Stimulated activated CD4-positive, alpha-beta T cell treated with anti-CD3 and anti-CD28 coated beads, Interleukin-4, amount 100 ng/mL, for 24 hours (primary cell): ENCODE measurements around the gene LRRC4B.
"Not testable (repeated sequence)": the region's sequence is repeated elsewhere in the genome, so short reads cannot be mapped to it uniquely, and the experiment has no call there.

Experiments used
- DNase-seq: peaks from one replicate; pipeline ENCODE4 v3.0.0-alpha.2; 2020

LRRC4B gene

DNA sequence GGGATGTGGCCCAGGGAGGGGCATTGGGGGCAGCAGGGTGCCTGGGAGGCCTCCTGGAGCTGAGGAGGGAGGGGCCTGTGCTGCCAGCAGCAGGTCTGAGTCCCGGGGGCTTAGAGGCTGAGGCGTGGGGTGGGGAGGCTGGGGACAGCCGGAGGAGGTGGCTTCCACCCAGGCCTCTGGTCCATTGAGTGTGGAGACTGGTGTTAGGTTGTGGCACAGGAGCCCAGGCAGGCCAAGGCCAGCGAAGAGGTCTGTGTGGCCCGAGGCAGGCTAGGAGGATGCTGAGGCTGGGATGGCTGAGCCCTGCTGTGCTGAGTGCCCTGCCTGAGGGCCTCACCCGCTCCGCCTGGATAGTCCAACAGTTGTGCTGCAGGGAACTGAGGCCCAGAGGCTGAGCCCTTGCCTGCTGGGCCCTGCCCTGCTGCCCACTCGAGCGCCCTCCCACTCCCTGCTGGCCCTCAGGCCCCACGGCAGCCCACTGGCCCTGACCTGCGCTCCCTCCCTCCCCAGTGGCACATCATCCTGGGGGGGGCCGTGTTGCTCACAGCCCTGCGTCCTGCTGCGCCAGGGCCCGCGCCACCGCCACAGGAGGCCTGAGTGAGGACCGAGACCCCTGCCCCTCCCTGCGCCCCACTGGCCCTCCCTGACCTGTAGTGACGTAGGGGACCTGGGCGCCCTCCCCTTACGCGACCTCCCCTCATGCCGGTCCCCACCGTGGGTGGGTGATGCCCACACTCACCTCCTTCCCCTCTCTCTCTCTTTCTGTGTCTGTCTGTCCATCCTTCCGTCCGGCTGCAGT lies 86.7 kb downstream of the LRRC4B start:
- DNase-seq: no peak

DNA sequence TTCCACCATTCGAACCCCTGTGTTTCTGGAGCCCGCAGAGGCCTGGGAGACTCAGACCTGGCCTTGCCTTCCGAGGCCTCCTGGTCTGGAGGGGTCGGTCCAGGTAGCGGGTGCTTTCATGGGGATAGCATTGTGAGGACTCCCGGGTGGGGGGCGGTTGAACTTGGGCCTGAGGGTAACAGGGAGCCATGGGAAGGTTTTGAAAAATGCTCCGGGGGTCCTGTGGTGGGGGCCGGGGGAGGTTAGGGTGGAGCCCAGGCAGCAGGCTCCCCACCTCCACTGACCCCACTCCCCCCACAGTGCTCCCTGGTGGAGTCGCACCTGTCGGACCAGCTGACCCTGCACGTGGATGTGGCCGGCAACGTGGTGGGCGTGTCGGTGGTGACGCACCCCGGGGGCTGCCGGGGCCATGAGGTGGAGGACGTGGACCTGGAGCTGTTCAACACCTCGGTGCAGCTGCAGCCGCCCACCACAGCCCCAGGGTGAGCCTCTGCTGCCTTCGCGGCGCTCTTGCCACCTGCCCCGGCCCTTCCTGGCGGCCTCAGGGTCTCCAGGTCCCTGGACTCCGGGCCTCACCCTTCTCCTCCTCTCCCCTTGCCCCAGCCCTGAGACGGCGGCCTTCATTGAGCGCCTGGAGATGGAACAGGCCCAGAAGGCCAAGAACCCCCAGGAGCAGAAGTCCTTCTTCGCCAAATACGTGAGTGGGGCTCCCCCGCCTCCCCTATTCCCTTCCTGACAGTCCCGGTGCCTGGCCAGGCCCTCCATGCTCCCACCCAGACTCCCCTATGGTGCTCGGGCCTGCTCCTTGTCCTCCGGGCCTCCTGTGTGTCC lies 87.7 kb downstream of the LRRC4B start:
- no peak for DNase-seq

DNA sequence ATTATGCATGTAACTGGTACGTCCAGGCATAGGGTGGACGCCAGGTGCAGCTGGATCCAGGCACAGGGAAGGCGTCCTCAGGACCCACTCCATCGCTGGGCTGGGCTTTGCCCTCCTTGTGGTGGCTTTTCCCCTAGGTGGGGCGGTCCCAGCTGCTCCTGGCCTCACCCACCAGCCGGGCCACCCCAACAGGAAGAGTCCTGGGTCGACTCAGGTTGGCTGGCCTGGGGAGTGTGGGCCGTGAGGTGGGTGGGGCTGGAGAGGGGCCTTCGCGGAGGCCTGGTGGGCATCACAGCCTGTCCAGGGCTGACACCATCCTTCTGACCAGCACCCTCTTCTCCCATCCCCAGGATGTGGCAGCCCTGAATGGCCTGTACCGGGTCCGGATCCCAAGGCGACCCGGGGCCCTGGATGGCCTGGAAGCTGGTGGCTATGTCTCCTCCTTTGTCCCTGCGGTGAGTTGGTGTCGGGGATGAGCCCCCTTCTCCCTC lies 88.4 kb downstream of the LRRC4B start:
- no peak for DNase-seq

DNA sequence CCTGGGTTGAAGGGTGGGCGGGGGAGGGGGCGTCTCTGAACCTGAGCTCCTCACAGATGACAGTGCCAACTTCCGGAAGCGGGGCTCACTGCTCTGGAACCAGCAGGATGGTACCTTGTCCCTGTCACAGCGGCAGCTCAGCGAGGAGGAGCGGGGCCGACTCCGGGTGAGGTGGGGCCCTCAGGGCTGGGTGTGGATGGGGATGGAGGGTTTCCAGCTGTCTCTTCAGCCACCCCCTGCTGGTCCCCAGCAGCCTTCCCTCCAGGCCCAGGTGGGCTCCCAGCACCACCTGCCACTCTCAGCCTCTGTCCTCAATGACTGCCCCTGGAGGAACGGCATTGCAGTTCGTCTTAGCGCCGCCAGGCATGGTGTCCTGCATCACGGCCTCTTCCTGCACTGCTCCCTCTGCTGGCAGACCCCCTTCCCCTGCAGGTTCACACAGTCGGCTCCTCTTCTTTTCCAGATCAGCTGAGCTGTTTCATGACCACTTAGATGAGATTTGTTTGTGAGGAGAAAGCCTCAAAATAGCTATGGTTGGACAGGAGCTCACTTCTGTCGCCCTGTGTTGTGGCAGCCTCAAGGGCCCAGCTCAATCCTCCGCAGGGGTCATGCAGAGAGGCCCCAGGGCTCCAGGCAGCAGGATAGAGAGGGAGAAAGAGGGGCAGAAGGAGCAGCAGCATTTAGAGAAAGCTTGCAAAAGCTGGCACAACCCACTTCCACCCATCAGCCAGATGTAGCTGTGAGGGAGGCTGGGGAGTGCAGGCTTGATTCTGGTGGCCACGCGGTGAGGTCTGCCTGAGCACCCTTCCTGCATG lies 89.1 kb downstream of the LRRC4B start:
- no peak for DNase-seq

DNA sequence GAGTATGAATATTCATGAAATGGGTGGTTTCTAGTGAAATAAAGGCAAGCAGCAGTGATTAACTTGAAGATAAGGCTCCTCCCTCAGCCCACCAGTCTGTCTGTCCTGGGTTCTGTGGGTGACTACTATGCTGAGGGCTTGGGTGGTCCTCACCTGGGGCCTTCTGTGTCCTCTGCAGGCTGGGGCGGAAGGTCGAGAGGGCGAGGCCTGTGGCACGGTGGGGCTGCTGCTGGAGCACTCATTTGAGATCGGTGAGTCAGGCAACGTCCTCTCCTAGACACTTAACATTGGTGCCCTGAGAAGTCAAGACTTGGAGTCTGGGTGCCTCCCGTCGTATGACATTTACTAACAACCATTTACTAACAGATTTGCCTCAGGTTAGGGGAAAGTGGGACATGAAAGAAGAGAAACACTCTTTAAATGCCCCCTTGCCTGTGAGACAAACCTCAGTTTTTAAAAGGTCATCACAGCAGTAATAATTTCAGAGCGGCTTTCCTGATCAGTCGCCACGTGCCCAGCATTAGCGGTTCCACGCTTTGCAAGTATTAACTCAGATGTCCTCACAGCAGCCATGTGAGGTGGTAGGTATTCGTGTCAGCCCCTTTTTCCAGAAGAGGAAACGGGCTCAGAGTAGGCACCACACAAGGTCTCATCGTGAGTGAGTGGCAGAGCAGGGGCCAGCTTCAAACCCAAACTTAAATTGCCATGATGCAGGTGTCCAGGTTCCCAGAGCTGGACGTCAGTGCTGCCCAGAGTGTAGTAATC lies 90.3 kb downstream of the LRRC4B start:
- no peak for DNase-seq

DNA sequence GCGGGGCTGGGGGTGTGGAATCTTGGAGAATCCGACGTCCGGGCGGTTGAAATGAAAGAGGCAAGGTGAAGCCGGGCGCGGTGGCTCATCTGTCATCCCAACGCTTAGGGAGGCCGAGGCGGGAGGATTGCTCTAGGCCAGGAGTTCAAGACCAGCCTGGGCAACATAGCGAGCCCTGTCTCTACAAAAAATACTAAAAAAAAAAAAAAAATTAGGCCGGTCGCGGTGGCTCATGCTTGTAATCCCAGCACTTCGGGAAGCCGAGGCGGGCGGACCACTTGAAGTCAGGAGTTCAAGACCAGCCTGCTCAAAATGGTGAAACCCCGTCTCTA lies 91.4 kb downstream of the LRRC4B start:
- DNase-seq: no peak

DNA sequence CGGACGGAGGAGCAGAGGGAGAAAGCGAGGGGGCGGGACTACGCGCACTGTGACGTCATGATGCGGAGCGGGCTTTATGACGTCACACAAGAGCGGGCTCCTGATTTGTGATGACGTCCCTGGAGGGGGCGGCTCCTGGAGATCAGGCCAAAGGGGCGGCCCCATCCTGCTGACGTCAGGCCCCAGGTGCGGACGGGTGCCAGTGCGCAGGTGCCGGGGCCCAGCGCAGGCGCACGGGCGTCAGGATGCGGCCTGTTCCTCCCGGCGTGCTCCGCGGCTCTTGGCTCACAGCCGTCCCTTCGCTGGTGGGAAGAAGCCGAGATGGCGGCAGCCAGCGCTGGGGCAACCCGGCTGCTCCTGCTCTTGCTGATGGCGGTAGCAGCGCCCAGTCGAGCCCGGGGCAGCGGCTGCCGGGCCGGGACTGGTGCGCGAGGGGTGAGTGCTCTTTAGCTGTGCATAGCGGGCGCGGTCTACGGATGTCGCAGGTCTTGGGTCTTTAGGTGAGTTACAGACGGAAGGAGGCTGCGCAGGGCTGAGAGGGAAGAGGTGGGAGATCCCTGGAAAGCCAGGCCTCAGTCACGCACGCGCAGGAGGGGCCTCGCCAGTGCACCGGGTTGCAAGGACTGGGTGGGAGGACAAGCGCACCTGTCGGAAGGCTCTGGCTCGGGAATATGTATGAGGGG lies 91.9 kb downstream of the LRRC4B start, which contains the start of the genes EMC10 and GARIN5A:
TSS of gene EMC10 (plus strand) at position 284 of the 683 bp plus-strand sequence. CDS start at position 322, 38 bp downstream.
TSS of gene GARIN5A (minus strand) at position 625 of the 683 bp plus-strand sequence. CDS start at position 165, 460 bp downstream.
- DNase-seq: peak; percentile 93

DNA sequence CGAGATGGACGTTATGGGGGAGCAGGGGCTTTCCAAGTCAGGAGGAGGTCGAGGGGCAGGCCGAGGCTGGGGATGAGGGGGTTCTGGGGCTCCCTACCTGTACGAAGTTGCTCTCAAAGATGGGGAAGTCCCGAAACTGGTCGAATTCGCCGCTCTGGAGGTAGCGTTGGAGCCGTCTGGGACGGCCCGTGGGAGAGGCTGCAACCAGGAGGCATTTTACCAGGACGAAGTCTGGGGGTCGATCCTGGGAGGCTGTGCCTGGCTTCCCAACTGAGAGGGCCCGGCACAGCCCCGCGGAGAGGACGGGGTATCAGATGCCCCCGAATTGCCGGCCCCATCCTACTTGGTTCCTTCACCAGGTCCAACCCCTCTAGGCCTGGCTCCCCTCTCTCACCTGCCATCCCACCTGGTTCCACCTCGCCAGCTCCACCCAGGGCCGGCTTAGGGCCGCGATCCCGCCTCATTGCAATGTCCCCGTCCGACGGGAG lies 92.5 kb downstream of the LRRC4B start:
- no peak for DNase-seq

DNA sequence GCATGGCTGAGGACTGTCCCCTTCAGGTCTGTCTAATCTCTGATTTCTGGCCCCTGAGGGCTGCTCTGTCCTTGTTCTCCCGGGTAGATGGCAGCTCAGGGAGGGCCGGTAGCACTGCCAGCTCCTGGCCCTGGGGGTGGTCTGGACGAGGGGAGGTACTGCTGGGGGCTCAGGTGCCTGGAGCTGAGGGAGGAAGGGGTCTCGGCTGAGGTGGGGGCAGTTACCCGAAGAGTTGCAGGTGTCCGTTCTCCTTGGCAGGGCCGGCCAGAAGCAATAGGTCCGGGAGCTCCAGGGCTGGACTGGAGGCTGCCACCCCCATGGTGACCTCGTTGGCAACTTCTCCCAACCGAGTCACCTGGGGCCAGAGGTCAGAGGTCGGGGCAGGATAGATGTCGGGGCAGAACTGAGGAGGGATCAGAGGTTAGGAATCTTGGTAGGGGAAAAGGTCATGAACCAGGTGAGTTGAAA lies 93.1 kb downstream of the LRRC4B start:
- no peak for DNase-seq

DNA sequence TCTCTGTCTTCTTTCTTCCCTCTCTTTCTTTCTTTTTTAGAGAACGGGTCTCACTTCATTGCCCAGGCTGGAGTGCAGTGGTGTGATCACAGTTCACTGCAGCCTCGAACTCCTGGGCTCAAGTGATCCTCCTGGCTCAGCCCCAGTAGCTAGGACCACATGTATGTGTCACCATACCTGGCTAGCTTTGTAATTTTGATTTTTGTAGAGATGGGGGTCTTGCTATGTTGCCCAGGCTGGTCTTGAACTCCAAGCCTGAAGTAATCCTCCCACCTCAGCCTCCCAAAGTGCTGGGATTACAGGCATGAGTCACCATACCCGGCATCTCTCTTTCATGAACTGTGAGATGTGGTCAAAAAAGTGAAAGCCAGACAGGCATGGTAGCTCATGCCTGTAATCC lies 94.9 kb downstream of the LRRC4B start:
- DNase-seq: not testable (repeated sequence)

DNA sequence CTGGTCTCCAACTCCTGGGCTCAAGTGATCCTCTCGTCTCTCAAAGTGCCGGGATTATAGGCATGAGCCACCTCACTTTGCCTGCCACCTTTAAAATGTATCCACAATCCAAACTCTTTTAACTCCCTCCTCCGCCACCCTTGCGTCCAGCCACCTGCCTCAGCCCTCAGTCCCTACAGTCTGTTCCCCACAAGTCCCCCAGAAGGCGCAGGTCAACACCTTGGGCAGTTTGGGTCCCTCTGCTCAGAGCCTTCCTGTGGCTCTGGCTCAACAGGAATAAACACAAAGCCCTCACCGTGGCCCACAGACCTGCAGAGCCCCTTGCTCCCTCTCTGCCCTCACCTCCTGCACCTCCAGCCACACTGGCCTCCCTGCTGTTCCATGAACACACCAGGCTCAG lies 99.4 kb downstream of the LRRC4B start:
- DNase-seq: no peak

DNA sequence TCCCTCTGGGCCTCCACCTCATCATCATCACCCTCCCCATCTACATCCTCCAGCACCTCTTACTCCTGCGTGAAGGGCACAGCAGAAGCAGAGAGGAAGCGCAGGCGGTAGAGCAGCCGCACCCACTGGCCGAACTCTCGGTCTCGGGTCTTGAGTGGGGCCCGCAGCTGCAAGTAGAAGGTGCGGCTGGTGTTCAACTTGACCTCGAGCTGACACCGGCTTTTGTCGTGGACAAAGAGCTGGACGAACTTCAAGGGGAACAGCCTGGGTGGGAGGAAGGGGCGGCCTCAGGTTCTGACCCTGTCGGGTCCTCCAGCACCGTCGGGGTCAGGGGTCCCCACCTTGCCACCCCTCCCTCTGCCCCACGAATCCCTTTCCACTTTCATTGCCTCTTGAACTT lies 100.7 kb downstream of the LRRC4B start:
- no peak for DNase-seq
